GM21515 (cell line): ENCODE data around the gene EID1.
"Not testable (repeated sequence)": the region's sequence is repeated elsewhere in the genome, so short reads cannot be mapped to it uniquely, and the experiment has no call there.

Experiments used
- ATAC-seq: cut with Tn5 transposase; IDR thresholded peaks from one replicate; pipeline ENCODE4 v1.9.1; 2021; ENCODE audit not compliant: unreplicated experiment

The EID1 gene

GRCh38 chr15:48909313-48909712, 31.4 kb downstream of the EID1 start:
- not testable (repeated sequence) for ATAC-seq

- ATAC-seq, result not testable (repeated sequence)
Observed at GRCh38 chr15:48910554-48910953, 32.6 kb downstream of the EID1 start.

GRCh38 chr15:48913141-48913540, 35.2 kb downstream of the EID1 start:
- ATAC-seq, result no peak

GRCh38 chr15:48914717-48915116, 36.8 kb downstream of the EID1 start:
- ATAC-seq, result no peak

GRCh38 chr15:48915861-48916260, 37.9 kb downstream of the EID1 start:
- ATAC-seq, result no peak

GRCh38 chr15:48916721-48917120, 38.8 kb downstream of the EID1 start:
- no peak for ATAC-seq

- no peak for ATAC-seq
Observed at GRCh38 chr15:48922046-48922445, 44.1 kb downstream of the EID1 start.

GRCh38 chr15:48924528-48925393, 46.8 kb downstream of the EID1 start:
- ATAC-seq, result no peak

- ATAC-seq, result no peak
Observed at GRCh38 chr15:48925714-48926223, 47.8 kb downstream of the EID1 start.

- ATAC-seq, result no peak
Observed at GRCh38 chr15:48928877-48929538, 51.1 kb downstream of the EID1 start.

- no peak for ATAC-seq
Observed at GRCh38 chr15:48929661-48930060, 51.7 kb downstream of the EID1 start.
